DMS114 treated with DMSO at 0.1 percent for 48 hours (cell line): ENCODE measurements around the gene AGRN.

Source experiments
- DNase-seq: peaks from one replicate; lab custom pipeline; 2025; ENCODE audit not compliant: unreplicated experiment; lab: John Stamatoyannopoulos, UW

AGRN gene

DNA sequence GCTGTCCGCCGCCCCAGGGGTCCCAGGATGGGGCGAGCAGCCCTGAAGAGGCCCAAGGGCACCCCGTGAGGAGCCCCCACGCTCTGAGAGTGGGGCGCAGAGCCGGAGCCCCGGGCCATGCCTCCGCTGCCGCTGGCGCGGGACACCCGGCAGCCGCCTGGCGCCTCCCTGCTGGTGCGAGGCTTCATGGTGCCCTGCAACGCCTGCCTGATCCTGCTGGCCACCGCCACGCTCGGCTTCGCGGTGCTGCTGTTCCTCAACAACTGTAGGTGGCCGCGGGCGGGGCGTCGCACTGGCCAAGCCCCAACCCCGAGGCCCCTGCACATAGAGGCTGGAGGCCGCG lies 14.5 kb downstream of the AGRN start:
- no peak for DNase-seq

DNA sequence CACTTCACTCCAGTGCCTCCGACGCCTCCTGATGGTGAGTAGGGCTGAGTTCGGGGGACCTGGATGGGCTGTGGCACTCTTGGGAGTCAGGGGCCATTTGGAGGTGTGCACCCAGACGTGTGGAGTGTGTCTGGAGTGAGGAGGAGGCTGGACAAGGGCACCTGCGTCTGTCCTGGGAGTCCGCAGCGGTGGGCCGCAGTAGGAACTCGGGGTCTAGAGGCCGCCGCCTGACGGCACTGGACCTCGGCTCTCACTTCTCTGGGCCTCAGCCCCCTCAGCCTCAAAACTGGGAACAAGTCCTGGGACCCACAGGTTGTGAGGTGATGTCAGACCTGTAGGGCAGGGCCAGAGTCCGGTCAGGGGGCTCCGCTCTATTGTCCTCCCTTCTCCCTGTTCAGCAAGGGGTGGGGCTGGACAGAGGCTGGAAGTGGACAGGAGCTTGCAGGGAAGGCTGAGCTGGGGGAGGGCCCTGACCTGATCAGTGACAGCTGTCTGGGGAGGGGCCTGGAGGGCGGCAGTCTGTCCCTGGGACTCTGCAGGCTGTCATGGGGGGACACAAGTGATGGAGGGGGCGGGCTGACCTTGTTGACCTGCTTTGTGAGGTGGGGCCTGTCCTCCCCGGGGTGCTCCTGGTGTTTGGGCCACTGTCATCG lies 15.5 kb downstream of the AGRN start:
- DNase-seq, result no peak

DNA sequence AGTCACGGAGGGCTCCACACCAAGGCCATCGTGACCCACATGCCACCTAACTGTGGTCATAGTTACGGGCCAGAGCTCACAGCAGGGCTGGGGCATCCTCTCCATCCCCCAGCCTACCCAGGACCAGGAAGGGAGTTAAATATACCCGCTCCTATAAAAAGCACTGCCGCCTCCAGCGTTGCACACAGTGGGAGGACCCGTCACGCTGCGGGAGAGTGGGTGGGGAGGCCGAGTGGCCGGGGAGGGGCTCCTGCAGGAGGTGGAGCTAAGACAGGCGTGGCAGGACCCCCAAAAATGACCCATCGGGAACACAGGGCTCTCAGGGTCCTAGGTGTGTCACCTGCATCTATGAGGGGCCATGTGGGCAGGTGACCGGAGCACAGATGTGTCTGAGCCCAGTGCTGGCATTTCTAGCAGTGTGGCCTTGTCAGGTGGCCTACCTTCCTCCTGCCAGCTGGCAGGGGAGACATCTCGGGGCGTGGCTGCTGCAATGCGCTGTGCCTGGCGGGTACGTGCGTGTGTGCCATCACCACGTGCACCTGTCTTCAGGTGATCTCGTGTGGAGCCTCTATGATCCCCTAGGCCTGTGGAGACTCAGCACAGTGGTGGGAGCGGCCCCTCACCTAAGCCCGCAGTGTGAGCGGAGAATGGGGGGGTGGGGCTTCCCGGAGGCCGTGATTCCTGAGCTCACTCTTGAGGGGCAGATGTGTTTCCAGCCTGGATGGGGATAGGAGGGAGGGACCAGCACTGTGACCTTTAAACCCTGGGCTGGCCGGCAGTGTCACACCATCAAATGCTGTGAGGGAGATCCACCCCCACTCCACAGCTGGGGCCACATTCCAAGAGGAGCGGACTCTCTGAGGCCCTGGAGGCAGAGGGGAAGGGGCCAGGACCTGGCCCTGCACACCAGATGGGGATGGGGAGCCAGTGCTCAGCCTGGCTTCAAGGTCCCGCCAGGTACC lies 17.7 kb downstream of the AGRN start:
- no peak for DNase-seq

DNA sequence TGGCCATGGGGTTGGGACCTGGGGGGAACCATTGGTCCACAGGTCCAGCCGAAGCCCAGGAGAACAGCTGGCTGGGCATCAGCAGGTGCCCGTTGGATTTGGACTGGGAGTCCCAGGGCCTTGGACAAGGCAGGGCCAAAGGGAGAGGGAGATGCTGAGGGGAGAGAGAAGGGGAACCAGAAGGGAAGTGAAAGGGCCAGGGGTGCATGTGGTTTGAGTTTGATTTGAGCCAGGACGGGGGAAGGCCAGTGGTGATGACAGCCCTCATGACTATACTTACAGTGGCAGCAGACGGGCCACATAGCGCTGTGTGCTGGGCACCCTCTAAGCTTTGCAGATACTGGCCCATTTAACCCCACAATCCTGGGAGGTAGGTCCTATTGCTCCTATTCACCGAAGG lies 18.8 kb downstream of the AGRN start:
- no peak for DNase-seq

DNA sequence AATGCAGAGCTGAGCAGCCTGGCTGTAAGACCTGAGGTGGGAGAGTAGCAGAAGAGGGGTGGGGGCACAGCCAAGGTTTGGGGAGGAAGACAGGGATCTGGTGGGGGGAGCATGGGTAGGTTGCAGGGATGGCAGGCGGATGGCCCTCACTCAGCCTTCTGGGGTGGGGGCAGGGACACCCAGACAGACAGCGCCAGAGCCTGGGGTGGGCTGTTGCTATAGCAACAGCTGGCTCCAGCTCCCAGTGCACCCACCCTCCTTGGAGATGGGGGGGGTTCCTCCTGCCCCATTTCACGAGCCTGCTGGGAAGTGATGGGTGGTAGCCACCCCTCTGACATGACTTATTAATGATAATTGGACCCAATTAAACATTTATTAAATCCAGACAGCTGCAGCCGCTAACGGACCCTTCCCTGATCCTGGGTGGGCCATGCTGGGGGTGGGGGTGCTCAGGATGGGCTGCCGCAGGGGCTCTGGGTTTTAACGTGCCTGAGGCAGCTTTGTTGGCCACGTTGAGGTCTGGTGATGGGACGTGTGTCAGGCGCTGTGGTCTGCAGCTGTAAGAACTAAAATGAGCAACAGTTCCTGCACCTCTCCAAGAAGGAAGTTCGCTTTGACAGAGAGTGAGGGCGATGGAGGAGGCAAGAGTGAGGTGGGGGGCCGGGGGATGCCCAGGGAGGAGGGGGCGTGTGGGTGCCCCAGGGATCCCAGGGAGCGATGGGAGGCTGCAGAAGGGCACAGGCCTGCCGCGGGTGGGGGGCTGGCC lies 19.4 kb downstream of the AGRN start:
- DNase-seq, result no peak

DNA sequence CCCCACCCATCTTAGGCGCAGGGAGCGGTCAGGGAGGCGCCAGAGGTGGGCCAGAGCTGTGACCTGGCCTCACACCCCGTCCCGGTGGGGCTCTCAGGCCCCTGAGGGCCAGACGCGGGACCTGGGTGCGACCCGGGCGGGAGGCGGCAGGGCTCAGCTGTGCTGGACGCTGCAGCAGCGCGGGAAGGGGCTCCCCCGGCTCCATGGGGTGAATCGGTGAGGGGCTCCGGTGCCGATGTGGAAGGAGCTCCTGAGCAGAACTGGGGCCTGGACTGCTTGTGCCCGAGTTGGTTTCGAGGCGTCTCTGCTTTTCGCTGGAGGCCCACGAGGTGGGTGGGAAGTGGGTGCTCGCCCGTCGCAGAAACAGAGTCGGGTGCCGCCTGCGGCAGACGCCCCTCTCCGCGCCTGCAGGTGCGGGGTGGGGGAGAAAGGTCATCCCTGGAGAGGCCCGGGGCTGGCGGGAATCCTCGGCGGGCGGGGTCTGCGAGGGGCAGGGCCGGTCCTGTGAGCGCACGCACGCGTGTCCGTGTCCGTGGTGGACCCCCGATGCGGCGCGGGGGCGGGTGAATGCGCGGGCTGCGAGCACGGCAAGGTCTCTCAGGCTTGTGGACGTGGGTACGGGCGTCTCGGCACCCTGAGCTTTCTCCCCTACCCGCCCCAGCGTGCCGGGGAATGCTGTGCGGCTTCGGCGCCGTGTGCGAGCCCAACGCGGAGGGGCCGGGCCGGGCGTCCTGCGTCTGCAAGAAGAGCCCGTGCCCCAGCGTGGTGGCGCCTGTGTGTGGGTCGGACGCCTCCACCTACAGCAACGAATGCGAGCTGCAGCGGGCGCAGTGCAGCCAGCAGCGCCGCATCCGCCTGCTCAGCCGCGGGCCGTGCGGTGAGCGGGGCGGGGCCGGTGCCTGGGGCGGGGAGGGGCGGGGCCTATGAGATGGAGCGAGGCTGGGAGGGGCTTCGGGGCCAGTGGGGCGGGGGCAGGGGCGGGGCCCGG lies 20.4 kb downstream of the AGRN start:
- no peak for DNase-seq

DNA sequence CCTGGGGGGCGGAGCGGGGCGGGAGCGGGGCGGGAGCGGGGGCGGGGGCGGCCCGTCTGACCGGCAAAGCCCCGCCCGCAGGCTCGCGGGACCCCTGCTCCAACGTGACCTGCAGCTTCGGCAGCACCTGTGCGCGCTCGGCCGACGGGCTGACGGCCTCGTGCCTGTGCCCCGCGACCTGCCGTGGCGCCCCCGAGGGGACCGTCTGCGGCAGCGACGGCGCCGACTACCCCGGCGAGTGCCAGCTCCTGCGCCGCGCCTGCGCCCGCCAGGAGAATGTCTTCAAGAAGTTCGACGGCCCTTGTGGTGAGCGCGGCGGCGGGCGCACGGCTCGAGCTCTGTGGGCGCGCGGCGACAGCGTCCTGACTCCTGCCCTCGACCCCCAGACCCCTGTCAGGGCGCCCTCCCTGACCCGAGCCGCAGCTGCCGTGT lies 21.2 kb downstream of the AGRN start:
- DNase-seq, result no peak

DNA sequence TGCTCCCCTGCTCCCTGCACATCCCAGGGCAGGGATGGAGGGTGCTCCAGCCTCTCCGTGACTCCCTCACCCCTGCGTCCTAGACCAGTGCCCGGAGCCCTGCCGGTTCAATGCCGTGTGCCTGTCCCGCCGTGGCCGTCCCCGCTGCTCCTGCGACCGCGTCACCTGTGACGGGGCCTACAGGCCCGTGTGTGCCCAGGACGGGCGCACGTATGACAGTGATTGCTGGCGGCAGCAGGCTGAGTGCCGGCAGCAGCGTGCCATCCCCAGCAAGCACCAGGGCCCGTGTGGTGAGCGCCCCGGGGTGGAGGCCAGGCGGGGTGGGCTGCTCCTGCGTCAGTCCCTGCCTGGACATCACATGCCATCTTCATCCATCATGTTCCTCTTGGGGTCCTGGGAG lies 22.0 kb downstream of the AGRN start:
- DNase-seq, result no peak

DNA sequence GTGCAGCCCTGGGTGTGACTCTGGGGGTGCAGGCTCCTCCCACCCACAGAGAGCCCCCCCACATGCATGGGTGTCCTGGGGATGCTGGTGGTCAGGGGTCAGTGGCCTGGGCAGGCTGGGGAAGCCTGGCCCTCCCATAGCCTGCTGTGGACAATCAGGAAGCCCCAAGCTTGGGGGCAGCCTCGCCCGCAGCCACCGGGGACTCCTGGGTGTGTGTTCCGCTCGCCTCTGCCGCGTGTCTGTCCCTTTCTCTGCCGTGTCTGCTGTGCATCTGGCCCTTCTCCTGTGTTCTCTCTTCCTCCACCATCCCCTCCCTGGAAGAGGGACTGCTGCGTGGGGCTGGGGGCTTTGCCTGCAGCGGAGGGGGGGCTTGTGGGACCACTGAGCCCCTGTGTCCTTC lies 22.9 kb downstream of the AGRN start:
- no peak for DNase-seq

DNA sequence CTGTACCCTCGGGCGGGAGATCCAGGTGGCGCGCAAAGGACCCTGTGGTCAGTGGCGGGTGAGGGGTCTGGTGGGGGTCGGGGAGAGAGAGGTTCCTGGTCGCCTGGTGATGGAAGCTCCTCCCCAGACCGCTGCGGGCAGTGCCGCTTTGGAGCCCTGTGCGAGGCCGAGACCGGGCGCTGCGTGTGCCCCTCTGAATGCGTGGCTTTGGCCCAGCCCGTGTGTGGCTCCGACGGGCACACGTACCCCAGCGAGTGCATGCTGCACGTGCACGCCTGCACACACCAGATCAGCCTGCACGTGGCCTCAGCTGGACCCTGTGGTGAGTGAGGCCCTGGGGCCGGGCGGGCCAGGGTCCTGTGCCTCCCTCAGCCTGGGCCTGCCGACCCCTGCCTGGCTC lies 23.5 kb downstream of the AGRN start:
- no peak for DNase-seq

DNA sequence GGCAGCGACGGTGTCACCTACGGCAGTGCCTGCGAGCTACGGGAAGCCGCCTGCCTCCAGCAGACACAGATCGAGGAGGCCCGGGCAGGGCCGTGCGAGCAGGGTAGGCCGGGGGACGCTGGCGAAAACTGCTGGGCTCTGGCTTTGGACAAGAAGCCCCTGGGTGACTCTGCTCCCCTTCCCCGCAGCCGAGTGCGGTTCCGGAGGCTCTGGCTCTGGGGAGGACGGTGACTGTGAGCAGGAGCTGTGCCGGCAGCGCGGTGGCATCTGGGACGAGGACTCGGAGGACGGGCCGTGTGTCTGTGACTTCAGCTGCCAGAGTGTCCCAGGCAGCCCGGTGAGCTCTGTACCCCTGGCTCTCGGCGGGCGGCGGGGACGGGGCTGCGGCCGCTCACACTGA lies 24.0 kb downstream of the AGRN start:
- DNase-seq, result no peak

DNA sequence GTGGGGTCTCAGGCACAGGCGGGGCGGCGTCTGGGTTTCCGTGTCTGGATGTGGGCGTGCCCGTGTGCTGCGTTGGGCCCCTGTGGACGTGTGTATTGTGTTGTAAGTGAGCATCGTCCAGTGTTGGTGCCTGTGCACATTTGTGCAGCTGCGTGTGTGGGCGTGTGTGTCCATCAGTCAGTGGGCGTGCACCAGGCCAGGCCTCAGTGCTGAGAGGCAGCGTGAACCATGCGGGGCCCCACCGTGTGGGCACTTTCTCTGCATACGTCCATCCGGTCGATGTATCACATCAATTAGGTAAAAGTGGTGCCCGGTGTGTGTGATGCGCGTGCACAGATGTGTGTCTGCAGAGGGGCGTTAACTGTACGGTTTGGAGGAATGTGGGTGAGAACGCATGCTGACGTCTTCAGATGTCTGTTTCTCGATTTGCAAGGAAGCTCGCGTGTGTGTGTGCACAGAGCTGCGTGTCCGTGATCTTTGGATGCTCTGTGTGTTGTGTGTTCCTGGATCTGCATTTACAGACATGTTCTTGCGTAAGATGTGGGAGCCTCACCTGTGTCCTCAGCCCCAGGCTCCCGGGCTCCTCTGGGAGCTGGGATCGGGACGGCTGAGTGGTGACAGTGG lies 24.6 kb downstream of the AGRN start:
- DNase-seq, result no peak

DNA sequence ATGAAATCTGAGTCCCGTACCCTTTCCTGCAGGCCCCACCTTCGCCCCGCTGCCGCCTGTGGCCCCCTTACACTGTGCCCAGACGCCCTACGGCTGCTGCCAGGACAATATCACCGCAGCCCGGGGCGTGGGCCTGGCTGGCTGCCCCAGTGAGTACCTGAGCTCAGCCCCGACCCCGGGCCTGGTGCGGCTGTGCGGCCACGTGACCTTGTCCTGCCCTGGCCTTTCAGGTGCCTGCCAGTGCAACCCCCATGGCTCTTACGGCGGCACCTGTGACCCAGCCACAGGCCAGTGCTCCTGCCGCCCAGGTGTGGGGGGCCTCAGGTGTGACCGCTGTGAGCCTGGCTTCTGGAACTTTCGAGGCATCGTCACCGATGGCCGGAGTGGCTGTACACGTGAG lies 25.2 kb downstream of the AGRN start:
- DNase-seq, result no peak

DNA sequence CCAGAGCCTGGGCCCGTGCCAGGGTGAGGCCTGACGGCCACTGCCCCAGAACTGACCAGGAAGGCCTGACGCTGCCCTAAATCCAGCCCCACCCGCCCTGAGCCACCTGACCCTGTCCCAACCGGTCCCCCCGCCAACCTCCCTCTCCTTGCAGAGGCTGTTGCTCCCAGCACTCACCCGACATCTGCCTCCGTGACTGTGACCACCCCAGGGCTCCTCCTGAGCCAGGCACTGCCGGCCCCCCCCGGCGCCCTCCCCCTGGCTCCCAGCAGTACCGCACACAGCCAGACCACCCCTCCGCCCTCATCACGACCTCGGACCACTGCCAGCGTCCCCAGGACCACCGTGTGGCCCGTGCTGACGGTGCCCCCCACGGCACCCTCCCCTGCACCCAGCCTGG lies 26.3 kb downstream of the AGRN start:
- no peak for DNase-seq

DNA sequence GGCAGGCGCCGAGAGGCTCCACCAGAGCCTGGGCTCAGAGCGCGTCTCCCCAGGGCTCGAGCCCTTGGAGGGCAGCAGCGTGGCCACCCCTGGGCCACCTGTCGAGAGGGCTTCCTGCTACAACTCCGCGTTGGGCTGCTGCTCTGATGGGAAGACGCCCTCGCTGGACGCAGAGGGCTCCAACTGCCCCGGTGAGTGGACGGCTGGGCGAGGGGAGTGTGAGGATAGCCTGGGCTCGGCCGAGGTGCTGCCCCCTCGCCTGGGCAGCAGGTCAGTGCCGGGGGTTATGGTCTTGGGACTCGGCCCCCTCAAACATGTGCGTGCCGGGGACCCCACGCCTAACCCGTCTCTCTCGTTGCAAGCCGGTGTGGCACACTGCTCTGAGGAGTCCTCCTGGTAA lies 26.8 kb downstream of the AGRN start:
- no peak for DNase-seq

DNA sequence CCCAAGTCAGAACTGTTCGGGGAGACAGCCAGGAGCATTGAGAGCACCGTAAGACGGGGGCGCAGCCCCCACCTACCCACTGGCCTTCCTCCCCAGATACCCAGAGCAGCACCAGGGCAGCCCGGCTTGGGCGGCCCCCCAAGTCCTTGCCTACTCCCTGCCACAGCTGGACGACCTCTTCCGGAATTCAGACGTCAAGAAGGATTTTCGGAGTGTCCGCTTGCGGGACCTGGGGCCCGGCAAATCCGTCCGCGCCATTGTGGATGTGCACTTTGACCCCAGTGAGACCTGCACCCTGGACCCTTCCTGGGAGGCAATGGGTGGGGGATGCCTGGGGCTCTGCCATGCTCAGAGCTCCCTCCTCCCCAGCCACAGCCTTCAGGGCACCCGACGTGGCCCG lies 27.5 kb downstream of the AGRN start:
- no peak for DNase-seq

DNA sequence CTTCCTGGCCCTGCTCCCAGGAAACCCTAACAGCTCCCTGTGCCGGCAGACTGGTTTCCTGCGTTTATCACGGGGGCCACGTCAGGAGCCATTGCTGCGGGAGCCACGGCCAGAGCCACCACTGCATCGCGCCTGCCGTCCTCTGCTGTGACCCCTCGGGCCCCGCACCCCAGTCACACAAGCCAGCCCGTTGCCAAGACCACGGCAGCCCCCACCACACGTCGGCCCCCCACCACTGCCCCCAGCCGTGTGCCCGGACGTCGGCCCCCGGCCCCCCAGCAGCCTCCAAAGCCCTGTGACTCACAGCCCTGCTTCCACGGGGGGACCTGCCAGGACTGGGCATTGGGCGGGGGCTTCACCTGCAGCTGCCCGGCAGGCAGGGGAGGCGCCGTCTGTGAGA lies 28.0 kb downstream of the AGRN start:
- no peak for DNase-seq

DNA sequence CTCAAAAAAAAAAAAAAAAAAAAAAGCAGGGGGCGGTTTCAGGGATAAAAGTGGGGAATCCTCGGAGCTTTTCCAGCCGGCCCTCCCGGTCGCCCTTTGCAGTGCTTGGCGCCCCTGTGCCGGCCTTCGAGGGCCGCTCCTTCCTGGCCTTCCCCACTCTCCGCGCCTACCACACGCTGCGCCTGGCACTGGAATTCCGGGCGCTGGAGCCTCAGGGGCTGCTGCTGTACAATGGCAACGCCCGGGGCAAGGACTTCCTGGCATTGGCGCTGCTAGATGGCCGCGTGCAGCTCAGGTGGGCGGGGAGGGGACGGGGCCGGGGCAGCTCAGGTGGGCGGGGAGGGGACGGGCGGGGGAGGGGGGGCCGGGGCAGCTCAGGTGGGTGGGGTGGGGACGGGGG lies 28.8 kb downstream of the AGRN start:
- DNase-seq, result no peak

DNA sequence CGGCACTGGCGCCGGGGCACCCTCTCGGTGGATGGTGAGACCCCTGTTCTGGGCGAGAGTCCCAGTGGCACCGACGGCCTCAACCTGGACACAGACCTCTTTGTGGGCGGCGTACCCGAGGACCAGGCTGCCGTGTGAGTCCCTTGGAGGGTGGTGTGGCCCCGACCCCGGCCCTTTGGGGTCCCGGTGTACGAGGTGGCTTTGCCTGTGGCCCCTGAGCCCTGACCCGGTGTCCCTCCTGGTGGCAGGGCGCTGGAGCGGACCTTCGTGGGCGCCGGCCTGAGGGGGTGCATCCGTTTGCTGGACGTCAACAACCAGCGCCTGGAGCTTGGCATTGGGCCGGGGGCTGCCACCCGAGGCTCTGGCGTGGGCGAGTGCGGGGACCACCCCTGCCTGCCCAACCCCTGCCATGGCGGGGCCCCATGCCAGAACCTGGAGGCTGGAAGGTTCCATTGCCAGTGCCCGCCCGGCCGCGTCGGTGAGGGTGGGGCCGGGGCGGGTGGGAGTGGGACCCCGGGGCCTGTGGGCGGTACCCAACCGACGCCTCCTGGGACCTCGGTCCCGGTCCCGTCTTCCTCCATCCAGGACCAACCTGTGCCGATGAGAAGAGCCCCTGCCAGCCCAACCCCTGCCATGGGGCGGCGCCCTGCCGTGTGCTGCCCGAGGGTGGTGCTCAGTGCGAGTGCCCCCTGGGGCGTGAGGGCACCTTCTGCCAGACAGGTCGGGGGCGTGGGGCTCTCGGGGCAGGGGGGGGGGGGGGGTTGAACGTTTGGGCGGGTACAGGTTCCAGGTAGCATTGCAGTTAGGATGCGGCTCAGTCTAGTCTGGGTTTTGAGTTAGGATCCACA lies 29.6 kb downstream of the AGRN start:
- DNase-seq, result no peak
